ENCODE measurements around the gene CDC6.

DNA sequence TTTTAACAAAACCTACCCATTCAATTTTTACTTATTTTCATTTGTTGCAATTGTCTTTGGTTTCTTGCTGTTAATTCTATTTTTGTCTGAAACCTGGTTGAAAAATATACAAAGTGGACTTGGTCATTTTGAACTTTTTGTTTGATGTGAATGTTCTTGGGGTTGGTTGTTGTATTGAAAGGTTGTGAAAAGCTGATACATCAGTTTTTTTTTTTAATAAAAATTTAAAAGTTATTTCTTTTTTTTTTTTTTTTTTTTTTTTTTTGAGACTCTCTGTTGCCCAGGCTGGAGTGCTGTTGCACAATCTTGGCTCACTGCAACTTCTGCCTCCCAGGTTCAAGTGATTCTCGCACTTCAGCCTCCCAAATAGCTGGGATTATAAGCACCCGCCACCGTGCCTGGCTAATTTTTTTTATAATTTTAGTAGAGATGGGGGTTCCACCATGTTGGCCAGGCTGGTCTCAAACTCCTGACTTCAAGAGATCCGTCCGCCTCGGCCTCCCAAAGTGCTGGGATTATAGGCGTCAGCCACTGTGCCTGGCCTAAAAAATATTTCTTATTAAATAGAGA lies 39.7 kb upstream of the CDC6 start:
- TF ChIP-seq, protein P1, sequence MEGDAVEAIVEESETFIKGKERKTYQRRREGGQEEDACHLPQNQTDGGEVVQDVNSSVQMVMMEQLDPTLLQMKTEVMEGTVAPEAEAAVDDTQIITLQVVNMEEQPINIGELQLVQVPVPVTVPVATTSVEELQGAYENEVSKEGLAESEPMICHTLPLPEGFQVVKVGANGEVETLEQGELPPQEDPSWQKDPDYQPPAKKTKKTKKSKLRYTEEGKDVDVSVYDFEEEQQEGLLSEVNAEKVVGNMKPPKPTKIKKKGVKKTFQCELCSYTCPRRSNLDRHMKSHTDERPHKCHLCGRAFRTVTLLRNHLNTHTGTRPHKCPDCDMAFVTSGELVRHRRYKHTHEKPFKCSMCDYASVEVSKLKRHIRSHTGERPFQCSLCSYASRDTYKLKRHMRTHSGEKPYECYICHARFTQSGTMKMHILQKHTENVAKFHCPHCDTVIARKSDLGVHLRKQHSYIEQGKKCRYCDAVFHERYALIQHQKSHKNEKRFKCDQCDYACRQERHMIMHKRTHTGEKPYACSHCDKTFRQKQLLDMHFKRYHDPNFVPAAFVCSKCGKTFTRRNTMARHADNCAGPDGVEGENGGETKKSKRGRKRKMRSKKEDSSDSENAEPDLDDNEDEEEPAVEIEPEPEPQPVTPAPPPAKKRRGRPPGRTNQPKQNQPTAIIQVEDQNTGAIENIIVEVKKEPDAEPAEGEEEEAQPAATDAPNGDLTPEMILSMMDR (IDR thresholded peaks at IDR 0.05), result no peak
- no peak for TF ChIP-seq POLR2A (IDR thresholded peaks at IDR 0.05)

All from breast epithelium (tissue), 3 donors.